GM18951 (cell line): ENCODE data around the gene ADAMTSL2.

Experiments
- POLR2A ChIP-seq: IDR thresholded peaks from 4 replicates; pipeline ENCODE4 v1.6.1; 2011; ENCODE audit warnings: mild to moderate bottlenecking; ENCODE audit not compliant: insufficient read length, insufficient read depth; ENCODE audit errors: extremely low read depth
- in situ Hi-C: fragments of 300-500 bp; cut with MboI; formaldehyde crosslinking; loops from one replicate; pipeline ENCODE4 v1.12.0; 2022; ENCODE audit warnings: low sequenced_read_pairs, mixed read lengths, inconsistent platforms; ENCODE audit not compliant: unreplicated experiment

Gene ADAMTSL2

DNA sequence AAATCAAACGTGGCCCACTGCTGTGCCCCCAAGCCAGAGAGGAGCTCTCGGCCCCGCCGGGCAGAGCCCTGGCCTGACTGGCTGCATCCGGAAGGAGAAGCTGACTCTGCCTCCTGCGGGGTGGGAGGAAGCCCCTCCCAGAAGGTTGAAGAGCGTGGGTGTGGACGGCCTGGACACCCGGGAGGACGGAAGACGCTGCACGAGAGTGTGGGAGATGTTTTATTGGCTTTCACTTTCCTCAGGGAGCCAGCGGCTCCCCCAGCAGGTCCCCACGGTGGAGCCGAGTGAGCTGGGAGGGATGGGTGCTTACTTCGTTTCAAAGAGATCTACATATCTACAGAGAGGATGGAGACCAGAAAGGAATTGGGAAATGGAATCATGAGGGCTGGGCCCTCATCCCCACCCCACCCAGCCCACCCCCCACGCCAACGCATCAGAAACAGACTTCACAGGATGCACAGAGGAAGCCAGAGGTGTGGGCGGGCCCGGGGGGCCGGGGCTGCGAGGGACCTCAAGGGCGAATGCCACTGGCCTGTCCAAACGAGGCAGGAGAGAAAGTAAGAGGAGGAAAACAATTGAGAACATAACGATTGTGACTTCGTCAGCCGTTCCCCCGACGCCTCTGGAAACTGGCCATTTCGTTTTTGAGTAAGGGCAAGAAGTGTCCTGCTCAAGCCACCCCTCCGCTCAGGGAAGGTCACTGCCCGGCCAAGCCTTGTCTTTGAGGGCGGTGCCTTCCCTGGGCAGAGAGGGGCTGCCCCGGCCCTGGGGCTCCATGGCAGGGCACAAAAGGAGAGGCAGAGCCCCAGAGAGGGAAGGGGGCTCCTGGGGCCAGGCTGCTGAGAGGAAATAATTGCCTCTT lies 42.6 kb downstream of the ADAMTSL2 start:
- no peak for TF ChIP-seq POLR2A
- in situ Hi-C loops, result no loop called here

DNA sequence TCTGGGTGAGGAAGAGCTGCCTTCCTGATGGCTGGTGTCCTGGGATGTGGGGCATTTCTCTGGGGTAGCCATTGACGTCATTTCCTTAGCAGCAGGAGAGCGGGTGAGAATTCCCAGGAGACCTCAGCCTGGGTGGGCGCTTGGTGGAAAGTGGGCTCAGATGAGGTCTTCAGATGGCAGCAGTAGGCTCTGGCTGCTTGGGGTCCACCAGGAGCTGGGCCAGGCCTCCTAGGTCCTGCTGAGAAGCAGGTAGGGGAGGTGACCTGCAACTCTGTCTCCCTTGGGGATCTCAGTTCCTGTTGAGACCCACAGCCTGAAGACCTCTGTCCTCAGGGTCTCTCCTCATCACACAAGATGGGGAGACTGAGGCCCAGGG lies 43.2 kb downstream of the ADAMTSL2 start:
- in situ Hi-C loops, result no loop called here
- no peak for TF ChIP-seq POLR2A

DNA sequence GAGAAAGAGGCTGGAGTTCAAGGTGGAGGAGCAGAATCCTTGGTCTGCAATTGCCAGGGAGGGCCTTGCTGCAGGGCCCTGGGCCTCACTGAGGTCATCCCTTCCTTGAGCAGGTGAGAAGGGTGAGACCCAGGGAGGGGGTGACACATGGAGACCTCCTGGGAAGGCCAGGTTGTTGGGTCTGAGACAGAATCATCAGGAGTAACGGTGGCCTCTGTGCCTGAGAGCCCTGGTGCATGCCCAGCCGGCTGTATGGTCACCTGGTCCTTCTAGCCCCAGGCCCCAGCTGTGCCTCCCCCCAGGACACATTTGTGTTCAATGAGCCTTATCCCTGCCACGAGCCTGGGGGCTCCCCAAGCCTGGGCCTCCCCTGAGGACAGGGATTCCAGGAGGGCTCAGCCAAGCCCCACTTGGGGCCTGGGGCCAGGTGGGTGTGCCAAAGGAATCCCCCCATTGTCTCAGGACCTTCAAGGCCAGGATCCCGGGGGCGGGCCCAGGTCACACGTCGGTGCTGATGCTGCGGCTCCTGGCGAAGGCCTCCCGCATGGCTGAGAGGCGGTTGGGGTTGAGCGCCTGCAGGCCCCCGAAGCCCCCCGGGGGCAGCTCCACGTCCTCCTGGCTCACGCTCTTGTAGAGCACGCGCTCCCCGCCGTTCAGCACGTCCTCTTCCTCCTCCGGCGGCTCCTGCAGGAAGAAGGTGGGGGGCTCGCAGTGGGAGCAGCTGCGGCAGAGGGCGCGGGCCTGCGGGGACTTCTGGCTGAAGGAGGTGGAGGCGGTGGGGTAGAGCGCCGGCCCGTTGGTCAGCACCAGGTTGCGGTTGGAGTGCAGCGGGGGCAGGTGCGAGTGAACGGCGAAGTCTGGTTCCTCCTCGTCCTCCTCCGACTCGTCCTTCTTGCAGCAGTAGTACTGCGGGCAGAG lies 44.3 kb downstream of the ADAMTSL2 start:
- in situ Hi-C loops, result no loop called here
- TF ChIP-seq POLR2A, result no peak

DNA sequence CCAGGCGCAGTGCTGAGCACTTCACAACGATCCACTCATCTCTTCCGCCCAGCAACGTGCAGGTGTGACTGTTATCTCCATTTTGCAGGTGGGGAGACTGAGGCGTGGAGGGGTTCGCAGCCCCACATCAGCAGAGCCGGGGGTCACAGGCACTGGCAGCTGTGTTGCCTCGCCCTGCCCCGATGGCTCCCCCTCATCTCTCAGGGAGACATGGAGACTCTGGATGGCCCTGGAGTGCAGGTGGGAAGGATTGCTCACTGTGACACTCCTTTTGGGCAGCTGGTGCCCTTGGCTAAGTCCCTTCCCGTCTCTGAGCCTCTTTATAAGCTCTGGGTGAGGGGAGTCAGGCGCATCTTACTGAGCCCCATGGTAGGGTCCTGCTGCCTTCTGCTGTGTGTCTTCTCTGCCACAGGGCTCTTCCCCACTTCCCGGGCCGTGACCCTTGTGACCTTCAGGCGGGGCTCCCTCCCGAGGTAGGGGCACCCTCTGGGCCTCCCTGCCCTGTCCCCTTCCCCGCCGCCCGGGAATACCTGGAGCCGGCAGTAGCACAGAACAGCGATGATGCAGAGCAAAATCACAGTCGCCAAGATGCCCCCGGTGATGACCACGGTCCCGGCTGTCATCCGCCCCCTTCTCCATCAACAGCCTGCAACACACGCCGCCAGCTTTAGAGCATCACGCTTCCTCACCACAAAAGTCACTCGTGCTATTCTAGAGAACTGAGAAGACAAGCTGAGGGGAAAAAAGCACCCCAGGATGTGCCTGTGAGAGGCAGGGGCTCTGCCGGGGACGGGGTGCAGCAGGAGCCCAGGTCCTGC lies 45.3 kb downstream of the ADAMTSL2 start:
- TF ChIP-seq POLR2A, result no peak
- in situ Hi-C loops, result no loop called here

DNA sequence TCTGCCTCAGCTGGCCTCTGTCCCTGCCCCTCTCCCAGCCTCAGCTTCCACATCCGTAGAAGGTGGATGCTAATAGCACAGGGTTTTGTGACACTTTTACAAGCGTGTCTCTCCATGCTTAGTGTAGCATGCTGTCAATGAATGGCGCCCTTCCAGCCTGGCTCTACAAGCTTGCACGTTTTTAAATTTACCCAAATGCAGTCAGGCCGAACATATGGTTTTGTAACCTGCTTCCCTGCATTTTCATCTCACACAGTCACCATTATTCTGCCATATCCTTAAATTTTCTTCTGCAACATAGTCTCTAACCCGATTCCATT lies 45.9 kb downstream of the ADAMTSL2 start:
- TF ChIP-seq POLR2A, result no peak
- in situ Hi-C loops, result no loop called here

DNA sequence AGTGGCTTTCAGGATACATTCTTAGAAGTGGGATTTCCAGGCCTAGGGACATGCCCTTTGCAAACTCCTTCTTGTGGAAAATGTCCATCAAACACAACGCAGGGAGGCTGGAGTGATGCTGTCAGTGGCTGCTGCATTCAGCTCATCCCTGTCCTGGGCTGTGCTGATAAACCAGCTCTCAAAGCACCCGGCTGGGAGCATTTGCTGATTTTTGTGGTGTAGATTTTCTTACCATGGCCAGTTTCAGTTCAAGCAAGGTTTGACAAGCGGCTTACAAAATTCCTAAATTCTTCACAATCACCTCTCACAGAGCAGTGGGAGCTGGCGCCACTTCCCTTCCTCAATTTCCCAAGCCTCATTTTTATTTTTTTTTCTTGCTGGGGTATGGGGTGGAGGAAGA lies 46.5 kb downstream of the ADAMTSL2 start:
- in situ Hi-C loops, result no loop called here
- TF ChIP-seq POLR2A, result no peak

DNA sequence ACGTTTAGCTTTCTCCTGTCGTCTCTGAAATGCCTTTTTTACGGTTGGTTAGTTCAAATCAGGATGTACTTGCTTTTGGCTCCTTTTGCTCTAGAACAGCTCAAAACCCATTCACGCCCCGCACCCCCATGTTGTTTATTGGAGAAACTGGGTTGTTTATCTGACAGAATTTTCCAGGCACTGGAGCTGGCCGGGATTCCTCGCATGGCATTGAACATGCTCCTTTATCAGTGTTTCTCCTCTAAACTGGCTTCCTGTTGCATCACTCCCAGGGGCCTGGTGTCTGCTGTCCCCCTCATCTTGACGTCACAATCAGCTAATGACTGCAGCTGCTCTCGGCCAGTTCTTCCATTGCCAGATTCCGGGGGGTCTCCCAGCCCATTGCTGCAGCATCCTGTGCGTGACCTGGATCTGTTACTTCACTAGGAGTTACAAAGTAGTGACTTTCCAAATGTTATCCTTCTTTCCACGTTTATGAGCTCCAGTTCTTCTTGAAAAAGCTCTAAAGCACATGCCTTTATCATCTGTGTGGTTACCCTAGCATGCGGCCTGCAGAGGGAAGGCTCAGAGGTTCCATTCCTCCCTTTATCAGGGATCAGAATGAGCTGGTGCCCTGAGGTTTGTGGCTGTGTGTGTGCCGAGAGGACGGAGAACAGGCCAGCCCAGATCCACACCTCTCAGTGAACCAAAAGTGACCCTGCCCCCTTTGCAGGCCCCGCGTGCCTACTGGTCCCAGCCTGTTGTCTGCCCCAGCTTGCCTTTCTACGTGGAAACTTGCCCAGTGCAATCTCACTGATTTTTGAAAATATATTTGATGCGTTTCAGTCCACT lies 47.2 kb downstream of the ADAMTSL2 start:
- in situ Hi-C loops, result no loop called here

DNA sequence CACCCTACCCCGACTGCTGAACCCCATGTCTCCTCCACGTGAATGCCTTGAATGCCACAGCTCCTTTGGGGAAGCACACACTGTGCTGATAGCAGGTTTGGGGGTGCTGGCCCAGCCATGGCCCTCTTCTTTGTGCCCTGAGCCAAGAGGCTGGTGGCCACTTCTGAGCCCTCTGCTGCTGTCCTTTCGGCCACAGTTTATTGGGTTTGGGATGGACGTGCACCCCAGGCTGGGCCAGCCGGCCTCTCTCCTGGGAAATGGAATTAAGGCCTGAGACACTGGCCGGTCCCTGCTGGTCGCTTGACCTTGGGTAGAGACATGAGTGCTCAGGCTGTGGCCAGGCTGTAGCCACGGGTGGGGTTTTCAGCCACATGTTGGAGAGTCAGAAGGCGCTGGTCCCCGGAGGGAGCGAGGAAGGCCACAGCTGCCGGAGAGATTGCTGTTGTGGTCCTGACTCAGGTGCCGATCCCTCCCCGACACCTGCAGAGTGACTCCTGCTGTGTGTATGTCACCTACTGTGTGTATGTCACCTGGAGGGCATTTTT lies 48.1 kb downstream of the ADAMTSL2 start:
- in situ Hi-C loops, result no loop called here
- no peak for TF ChIP-seq POLR2A

More for the DNA sequence above, 47.2 kb downstream of the ADAMTSL2 start:
- no peak for TF ChIP-seq POLR2A

DNA sequence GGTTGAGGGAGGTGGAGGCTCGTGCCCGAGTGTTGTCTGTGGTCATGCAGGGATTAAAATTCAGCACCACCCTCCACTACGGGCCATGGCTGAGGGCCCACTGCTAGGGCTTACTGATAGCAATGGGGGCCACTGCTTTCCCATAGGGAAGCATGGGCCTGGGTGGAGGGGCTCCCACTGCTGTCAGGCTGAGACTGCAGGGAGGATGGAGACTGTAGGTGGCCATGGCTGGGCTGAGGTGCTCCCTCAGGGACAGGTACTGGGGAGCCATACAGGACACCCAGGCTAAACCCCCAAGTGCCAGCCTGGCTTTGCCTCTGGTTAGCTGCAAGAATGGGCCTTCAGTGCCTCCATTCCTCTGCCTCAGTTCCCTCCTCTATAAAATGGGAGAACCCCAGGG lies 48.6 kb downstream of the ADAMTSL2 start:
- no peak for TF ChIP-seq POLR2A
- in situ Hi-C loops, result no loop called here

DNA sequence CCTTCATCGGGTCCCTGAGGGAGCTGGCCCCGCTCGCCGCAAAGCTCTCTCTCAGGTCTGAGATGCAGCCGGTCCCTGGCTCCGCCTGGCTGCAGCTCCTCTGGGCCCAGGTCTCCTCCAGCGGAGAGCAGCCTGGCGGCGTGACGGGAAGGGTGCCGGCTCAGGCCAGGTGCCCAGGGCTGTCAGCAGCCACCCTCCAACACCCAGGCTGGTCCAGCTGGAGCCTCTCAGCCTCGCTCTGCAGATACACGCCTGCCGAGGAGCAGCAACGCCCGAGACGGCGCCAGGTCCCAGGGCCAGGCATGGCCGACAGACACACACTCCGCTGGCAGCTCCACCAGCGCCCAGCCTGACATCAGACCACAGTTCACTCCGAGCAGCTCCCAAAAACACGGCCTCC lies 49.1 kb downstream of the ADAMTSL2 start:
- TF ChIP-seq POLR2A, result no peak
- in situ Hi-C loops, result no loop called here

DNA sequence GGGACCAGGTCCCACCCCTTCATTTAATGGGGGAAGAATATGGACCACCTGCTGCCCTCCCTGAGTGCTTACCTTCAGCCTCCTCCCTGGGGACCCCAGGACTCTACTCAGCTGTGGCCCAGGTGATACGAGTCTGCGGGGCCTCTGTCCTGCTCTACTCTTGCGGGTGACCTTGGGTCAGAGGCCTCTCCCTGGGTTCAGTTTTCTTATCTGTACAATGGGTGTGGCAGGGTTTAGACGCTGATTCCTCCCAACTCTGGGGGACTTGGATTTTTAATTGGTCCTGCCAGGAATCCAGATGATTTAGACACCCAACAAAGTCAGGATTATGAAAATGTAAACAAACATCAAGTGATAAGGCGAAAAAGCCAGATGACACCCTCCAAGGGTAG lies 49.7 kb downstream of the ADAMTSL2 start:
- in situ Hi-C loops, result no loop called here

More for the DNA sequence above, 49.7 kb downstream of the ADAMTSL2 start:
- no peak for TF ChIP-seq POLR2A
